Measurements from ENCODE around the gene MAGT1.

DNA sequence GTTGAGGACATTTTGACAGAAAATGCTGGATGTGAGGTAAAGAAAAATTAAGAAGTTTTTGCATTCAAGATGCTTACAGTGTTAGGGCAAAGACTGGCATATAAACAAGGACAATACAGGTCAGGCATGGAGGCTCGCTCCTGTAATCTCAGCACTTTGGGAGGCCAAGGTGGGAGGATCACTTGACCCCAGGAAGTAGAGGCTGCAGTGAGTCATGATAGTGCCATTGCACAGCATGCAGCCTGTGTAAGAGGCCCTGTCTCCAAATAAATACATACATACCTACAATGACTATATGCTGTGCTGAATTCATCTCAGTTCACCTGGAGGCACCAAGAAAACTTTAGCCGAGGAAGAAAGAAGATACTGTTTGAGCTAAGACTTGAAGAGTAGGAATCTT is 2.3 kb downstream of the MAGT1 start:
- TF ChIP-seq, protein P1, sequence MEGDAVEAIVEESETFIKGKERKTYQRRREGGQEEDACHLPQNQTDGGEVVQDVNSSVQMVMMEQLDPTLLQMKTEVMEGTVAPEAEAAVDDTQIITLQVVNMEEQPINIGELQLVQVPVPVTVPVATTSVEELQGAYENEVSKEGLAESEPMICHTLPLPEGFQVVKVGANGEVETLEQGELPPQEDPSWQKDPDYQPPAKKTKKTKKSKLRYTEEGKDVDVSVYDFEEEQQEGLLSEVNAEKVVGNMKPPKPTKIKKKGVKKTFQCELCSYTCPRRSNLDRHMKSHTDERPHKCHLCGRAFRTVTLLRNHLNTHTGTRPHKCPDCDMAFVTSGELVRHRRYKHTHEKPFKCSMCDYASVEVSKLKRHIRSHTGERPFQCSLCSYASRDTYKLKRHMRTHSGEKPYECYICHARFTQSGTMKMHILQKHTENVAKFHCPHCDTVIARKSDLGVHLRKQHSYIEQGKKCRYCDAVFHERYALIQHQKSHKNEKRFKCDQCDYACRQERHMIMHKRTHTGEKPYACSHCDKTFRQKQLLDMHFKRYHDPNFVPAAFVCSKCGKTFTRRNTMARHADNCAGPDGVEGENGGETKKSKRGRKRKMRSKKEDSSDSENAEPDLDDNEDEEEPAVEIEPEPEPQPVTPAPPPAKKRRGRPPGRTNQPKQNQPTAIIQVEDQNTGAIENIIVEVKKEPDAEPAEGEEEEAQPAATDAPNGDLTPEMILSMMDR (IDR thresholded peaks at IDR 0.05), result no peak
- TF ChIP-seq EZH2 (IDR thresholded peaks at IDR 0.05) (no peak), EZH2phosphoT487 (IDR thresholded peaks at IDR 0.05) (no peak)
